ENCODE measurements around the gene UNC5C.

GRCh38 chr4:95510145-95510544, 38.6 kb downstream of the UNC5C start:
- TF ChIP-seq PKNOX1 (IDR thresholded peaks at IDR 0.05) (no peak), ARNT (IDR thresholded peaks at IDR 0.05) (no peak), HDGF (IDR thresholded peaks at IDR 0.05; ENCODE audit: borderline replicate concordance) (no peak), BHLHE40 (IDR thresholded peaks at IDR 0.05; ENCODE audit: borderline replicate concordance) (no peak), FOXK2 (IDR thresholded peaks at IDR 0.05) (no peak), CTBP1 (IDR thresholded peaks at IDR 0.05; ENCODE audit: borderline replicate concordance) (no peak), ELF4 (IDR thresholded peaks at IDR 0.05) (no peak), SUZ12 (IDR thresholded peaks at IDR 0.05) (no peak), NFRKB (IDR thresholded peaks at IDR 0.05) (no peak), SP1 (IDR thresholded peaks at IDR 0.05) (no peak), FOXM1 (IDR thresholded peaks at IDR 0.05; ENCODE audit: borderline replicate concordance) (no peak), TARDBP (IDR thresholded peaks at IDR 0.05) (no peak), LEF1 (IDR thresholded peaks at IDR 0.05; ENCODE audit: borderline replicate concordance) (no peak), FOXA1 (IDR thresholded peaks at IDR 0.05) (no peak)

All from HEK293T (cell line).